GM18951 (cell line): ENCODE data around the gene B3GNT5.
"Not testable (repeated sequence)": the region's sequence is repeated elsewhere in the genome, so short reads cannot be mapped to it uniquely, and the experiment has no call there.

ENCODE experiments used
- POLR2A ChIP-seq: IDR thresholded peaks from 4 replicates; pipeline ENCODE4 v1.6.1; 2011; ENCODE audit warnings: mild to moderate bottlenecking; ENCODE audit not compliant: insufficient read length, insufficient read depth; ENCODE audit errors: extremely low read depth
- in situ Hi-C: fragments of 300-500 bp; cut with MboI; formaldehyde crosslinking; loops from one replicate; pipeline ENCODE4 v1.12.0; 2022; ENCODE audit warnings: low sequenced_read_pairs, mixed read lengths, inconsistent platforms; ENCODE audit not compliant: unreplicated experiment

B3GNT5 gene

DNA sequence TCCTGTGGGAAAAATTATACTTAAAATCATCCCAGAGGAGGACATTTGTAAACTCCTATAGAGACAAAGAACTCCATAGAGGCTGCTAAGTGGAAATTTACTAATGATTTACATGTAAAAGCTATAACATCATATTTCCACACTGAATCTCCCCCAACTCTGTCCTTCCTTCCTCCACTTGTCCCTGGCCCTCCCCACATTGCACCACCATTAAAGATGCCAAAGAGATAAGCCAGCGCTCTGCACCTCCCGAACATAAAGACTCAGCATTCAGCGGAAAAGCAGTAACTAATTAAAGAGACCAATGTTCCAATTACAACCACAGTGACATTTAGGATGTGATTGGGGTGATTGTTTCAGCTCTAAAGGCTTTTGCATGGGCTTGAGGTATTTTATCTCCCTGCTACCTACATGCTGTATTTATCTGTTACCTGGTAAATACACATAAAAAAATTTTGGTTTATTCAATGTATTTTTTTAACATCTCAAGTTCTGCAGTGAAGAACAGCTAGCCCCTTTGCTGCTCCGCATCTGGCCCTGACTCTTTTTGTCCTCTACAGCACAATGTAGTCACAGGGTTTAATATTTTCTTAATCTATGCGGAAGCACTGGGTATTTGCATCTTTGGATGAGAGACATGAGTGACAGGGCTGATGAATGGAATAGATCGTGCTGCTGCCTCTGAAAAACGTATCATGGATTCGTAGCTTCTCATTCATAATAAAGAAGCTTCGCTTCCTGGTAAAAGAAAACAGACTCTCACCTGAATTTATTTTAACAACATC lies 35.3 kb upstream of the B3GNT5 start:
- in situ Hi-C loops: no loop called here
- TF ChIP-seq POLR2A: no peak

- in situ Hi-C loops: no loop called here
- TF ChIP-seq POLR2A: no peak
Measured at GRCh38 chr3:183218826-183219225, 34.2 kb upstream of the B3GNT5 start.

DNA sequence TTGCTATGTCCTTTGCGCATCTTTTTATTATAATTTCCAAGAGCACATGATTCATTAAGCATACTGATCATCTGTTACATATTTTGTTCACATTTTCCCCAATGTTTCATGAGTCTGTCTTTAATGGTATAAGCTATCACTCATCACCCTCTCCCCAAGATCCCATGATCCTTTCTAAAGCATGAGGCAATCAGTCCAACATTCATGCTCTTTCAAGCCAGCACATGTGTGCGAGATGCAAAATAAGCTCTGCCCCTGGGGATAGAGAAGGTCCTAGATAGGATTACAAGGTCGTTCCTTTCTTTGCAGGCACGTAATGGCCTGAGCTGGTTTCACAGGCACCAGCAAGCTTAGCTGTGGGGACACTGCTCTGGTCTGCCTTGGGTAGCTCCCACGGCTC lies 32.2 kb upstream of the B3GNT5 start:
- no peak for TF ChIP-seq POLR2A
- in situ Hi-C loops: no loop called here

DNA sequence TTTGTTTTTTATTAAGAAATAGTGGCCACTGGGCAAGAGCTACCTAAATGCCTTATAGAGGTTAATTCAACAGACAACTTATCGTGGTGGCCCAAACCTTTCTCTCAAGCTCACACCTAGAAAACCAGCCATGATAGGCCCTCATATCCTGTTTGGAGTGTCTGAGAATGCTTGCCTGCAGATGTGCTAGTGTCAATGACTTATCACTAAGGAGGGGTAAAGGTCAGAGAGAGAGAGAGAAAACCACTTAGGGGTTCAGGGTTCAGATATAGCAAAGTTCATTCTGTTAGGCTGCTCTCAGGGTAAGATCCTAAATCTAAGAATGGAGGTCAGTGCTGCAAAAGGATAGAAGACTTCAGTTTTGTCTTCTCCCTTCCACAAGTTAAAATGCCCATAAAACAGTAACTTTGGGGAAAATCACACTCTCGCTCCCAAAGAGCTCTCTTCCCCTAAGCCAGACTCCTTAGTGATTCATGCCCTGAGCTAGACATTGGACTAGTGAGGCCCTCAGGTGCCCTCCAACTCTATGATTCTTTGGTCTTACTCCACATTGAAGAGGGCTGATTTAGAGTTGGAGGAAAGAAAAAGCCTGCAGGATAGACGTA lies 30.3 kb upstream of the B3GNT5 start:
- TF ChIP-seq POLR2A: no peak
- in situ Hi-C loops: no loop called here

DNA sequence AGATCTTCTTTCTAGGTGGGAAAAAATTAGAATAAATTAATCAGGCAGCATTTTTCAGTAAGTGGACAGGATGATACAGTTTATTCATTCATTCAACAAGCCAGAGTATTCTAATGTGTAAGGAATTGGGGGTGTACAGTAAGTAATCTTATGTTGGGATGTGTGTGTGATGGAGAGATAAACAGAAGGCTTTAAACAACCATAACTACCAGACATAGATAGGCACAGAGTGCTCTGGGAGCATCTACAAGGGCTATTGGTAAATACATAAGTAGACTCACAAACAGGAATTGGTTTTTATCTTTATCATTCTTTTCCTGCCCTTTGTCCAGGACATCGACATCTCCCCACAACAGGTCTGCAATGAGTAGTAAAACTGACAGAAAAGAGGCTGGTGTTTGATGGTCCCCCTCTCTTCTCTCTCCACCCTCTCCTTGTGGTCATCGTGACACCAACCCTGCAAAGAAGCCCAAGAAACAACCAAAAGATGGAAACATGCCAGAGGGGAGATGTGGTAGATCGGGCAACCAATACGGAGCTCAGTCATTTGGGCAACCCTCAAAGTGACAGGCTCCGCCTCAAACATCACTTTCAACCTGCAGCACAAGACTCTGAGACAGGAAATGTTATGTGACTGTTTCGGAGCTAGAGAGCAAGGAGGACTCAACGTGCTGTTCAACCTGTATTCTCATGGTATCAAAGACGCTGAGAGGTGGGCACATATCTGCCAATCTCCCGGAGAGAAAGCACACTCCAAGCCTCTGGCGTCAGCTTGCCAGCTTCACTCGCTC lies 28.7 kb upstream of the B3GNT5 start:
- TF ChIP-seq POLR2A: no peak
- in situ Hi-C loops: no loop called here

DNA sequence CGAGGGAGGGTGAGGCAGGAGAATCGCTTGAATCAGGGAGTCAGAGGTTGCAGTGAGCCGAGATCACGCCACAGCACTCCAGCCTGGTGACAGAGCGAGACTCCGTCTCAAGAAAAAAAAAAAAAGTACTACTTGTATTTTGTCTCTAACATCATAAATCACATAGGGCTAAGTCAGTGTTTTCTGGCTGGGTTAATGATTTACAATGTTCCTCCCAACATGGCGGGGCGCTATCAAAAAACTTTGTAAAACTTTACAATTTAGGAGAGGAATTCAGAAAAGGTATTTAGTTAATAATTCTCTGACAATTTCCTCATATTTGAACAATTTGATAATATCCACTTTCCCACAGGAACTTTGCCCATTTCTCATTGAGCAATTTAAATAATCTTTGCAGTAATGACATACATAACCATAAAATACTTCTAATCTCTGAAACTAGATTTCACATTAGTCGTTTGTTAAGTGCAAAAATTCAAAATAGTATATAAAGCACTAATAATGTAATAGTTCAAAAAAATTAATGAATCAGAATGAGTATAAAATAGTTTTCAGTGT lies 26.6 kb upstream of the B3GNT5 start:
- in situ Hi-C loops: no loop called here

DNA sequence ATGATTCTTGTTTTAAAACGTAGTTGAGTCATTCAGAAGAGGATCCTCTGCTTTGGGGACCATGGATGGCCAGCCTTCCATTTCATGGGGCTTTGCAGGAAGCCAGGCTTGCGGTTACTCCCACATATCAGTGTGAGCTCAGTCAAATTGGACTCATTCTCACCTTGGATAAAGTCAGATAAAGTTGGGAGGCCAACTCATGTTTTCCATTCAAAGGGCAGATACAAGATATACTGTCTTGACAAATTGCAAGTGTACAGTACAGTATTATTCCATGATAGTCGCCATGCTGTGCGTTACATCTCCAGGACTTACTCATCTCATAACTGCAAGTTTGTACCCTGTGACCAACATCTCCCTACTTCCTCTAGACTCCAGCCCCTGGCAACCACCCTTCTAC lies 25.5 kb upstream of the B3GNT5 start:
- in situ Hi-C loops: no loop called here
- TF ChIP-seq POLR2A: no peak

More for the DNA sequence above, 26.6 kb upstream of the B3GNT5 start:
- TF ChIP-seq POLR2A: no peak

DNA sequence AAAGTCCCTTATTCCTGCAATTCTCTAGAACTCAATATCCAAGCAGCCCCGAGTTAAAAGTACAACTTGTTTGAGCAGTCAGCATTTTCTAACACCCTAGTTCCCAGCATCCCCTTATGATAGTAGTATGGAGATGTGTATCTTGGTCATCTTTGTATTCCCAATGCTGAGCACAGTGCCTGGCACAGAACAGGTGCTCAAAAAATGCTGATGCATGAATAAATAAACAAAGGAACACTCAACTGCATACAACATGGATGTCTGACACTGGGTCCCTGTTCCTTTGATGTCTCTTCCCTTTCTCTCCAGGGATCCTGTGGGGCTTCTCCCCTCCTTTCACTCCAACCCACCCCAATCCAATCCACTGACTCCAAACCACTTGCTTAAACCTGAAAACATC lies 23.9 kb upstream of the B3GNT5 start:
- no peak for TF ChIP-seq POLR2A
- in situ Hi-C loops: no loop called here

DNA sequence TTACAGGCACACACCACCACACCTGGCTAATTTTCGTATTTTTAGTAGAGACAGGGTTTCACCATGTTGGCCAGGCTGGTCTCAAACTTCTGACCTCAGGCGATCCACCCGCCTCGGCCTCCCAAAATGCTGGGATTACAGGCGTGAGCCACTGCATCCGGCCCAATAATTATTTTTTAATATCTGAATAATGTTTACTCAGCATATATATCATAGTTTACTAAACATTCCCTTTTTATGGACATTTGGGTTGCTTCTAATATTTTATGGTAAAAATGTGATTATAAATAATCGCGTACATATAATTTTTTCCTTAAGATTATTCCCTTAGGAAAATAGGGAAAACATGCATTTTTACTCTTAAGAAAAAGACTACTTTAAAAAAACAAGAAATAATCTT lies 22.8 kb upstream of the B3GNT5 start:
- in situ Hi-C loops: not testable (repeated sequence)

- TF ChIP-seq POLR2A: no peak
- in situ Hi-C loops: no loop called here
Measured at GRCh38 chr3:183230826-183231225, 22.2 kb upstream of the B3GNT5 start.

DNA sequence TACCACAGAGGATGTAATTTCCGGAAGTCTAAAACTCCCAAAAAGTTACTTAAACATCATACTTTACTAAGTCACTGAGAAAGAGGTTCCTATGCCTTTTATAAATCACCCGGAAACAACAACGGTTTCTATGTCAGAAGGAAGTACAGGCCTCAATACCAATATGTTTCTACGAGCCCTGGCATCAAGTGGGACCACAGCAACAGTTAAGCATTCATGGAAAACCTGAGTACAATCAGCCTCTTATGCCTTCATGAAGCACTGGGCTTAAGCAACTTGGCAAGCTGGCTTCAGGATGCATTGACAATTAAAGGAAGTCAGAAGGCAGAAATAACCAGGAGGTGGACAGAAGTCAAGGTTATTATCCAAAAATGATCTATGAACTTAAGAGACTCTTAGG lies 19.1 kb upstream of the B3GNT5 start:
- TF ChIP-seq POLR2A: no peak
- in situ Hi-C loops: no loop called here

GRCh38 chr3:183239046-183239445 lies 14.0 kb upstream of the B3GNT5 start:
- TF ChIP-seq POLR2A: no peak
- in situ Hi-C loops: no loop called here

- in situ Hi-C loops: no loop called here
- no peak for TF ChIP-seq POLR2A
Measured at GRCh38 chr3:183242431-183242830, 10.6 kb upstream of the B3GNT5 start.
